ENCODE data around the gene CD8A.
"Not testable (repeated sequence)": the region's sequence is repeated elsewhere in the genome, so short reads cannot be mapped to it uniquely, and the experiment has no call there.

DNA sequence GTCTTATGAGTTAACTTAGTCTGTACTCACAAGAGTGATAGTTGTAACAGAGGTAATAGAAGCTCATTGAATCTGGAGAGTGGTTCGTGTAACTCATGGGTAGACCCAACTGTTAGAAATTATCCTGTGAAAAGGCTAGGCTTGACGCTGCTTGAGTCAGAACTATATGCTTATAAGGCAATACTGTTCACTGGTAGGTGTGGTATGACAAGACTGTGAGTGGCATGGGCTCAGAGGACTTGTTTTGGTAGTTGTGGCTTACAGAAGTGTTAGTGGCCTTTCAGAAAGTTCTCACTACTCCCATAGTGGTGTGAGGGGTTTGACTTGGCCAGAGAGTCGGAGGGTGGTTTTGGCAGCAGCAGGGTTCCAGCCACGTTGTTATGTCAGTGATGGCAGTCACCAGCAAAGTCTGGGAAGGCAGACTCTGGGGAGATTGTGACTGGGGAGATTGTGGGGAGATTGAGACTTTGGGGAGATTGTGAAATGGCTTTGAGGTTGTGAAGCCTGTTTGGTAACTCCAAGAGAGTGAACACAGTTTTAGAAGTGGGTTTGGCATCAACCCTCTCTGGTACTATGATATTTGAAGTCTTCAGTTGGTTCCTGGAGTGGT, 48.7 kb downstream of the CD8A start:
- TF ChIP-seq, protein P1, sequence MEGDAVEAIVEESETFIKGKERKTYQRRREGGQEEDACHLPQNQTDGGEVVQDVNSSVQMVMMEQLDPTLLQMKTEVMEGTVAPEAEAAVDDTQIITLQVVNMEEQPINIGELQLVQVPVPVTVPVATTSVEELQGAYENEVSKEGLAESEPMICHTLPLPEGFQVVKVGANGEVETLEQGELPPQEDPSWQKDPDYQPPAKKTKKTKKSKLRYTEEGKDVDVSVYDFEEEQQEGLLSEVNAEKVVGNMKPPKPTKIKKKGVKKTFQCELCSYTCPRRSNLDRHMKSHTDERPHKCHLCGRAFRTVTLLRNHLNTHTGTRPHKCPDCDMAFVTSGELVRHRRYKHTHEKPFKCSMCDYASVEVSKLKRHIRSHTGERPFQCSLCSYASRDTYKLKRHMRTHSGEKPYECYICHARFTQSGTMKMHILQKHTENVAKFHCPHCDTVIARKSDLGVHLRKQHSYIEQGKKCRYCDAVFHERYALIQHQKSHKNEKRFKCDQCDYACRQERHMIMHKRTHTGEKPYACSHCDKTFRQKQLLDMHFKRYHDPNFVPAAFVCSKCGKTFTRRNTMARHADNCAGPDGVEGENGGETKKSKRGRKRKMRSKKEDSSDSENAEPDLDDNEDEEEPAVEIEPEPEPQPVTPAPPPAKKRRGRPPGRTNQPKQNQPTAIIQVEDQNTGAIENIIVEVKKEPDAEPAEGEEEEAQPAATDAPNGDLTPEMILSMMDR (IDR thresholded peaks at IDR 0.05): not testable (repeated sequence)
- not testable (repeated sequence) for TF ChIP-seq EP300 (IDR thresholded peaks at IDR 0.05); POLR2A (IDR thresholded peaks at IDR 0.05; ENCODE audit: low read depth)

Data from esophagus muscularis mucosa (tissue), 4 donors.